ENCODE results near the gene DGKA.

DGKA gene

GRCh38 chr12:55933799-55934742 is 3.1 kb downstream of the DGKA start:
- no peak for ATAC-seq
- TF ChIP-seq TCF4 (CRISPR knock-in tag; IDR thresholded peaks at IDR 0.05; ENCODE audit: borderline replicate concordance) (no peak), ZFP30 (CRISPR knock-in tag; IDR thresholded peaks at IDR 0.05) (no peak), ZC3H10 (CRISPR knock-in tag; IDR thresholded peaks at IDR 0.05) (no peak), ESRRG (CRISPR knock-in tag; IDR thresholded peaks at IDR 0.05) (no peak), GLIS3 (CRISPR knock-in tag; IDR thresholded peaks at IDR 0.05) (no peak), ZNF565 (CRISPR knock-in tag; conservative IDR thresholded peaks at IDR 0.05; ENCODE audit: low read depth) (no peak), PPARA (CRISPR knock-in tag; IDR thresholded peaks at IDR 0.05; ENCODE audit: borderline replicate concordance) (no peak), ZFP3 (CRISPR knock-in tag; IDR thresholded peaks at IDR 0.05) (no peak), OSR1 (CRISPR knock-in tag; IDR thresholded peaks at IDR 0.05) (no peak), CSDC2 (CRISPR knock-in tag; IDR thresholded peaks at IDR 0.05) (no peak), BACH2 (CRISPR knock-in tag; IDR thresholded peaks at IDR 0.05; ENCODE audit: borderline replicate concordance) (no peak), ZNF8 (CRISPR knock-in tag; IDR thresholded peaks at IDR 0.05) (no peak), PATZ1 (CRISPR knock-in tag; IDR thresholded peaks at IDR 0.05; ENCODE audit: borderline replicate concordance) (no peak), TSHZ2 (CRISPR knock-in tag; IDR thresholded peaks at IDR 0.05) (no peak)

- TF ChIP-seq ZNF565 (CRISPR knock-in tag; conservative IDR thresholded peaks at IDR 0.05; ENCODE audit: low read depth) (no peak), POU6F1 (CRISPR knock-in tag; IDR thresholded peaks at IDR 0.05; ENCODE audit: borderline replicate concordance, low read depth) (no peak), ARNTL (CRISPR knock-in tag; IDR thresholded peaks at IDR 0.05; ENCODE audit: borderline replicate concordance, low read depth) (no peak), TCF4 (CRISPR knock-in tag; IDR thresholded peaks at IDR 0.05; ENCODE audit: borderline replicate concordance) (no peak), ZNF70 (CRISPR knock-in tag; IDR thresholded peaks at IDR 0.05) (no peak), TOX (CRISPR knock-in tag; IDR thresholded peaks at IDR 0.05; ENCODE audit: borderline replicate concordance) (no peak), ZFP3 (CRISPR knock-in tag; IDR thresholded peaks at IDR 0.05) (no peak), ZFP30 (CRISPR knock-in tag; IDR thresholded peaks at IDR 0.05) (no peak)
- ATAC-seq: no peak
Measured at GRCh38 chr12:55934773-55935172, 3.8 kb downstream of the DGKA start.

GRCh38 chr12:55935738-55936151 is 4.8 kb downstream of the DGKA start:
- no peak for ATAC-seq
- no peak for TF ChIP-seq ESRRG (CRISPR knock-in tag; IDR thresholded peaks at IDR 0.05)
- no peak for TF ChIP-seq CREB5 (CRISPR knock-in tag; IDR thresholded peaks at IDR 0.05; ENCODE audit: low read depth)
- no peak for TF ChIP-seq PATZ1 (CRISPR knock-in tag; IDR thresholded peaks at IDR 0.05; ENCODE audit: borderline replicate concordance)
- no peak for TF ChIP-seq ZNF8 (CRISPR knock-in tag; IDR thresholded peaks at IDR 0.05)
- TF ChIP-seq TSHZ2 (CRISPR knock-in tag; IDR thresholded peaks at IDR 0.05): no peak
- TF ChIP-seq ZNF565 (CRISPR knock-in tag; conservative IDR thresholded peaks at IDR 0.05; ENCODE audit: low read depth): no peak
- no peak for TF ChIP-seq ISL1 (CRISPR knock-in tag; IDR thresholded peaks at IDR 0.05)
- no peak for TF ChIP-seq SNAI2 (CRISPR knock-in tag; IDR thresholded peaks at IDR 0.05)
- no peak for TF ChIP-seq ZNF70 (CRISPR knock-in tag; IDR thresholded peaks at IDR 0.05)
- TF ChIP-seq CSRNP3 (CRISPR knock-in tag; IDR thresholded peaks at IDR 0.05): no peak
- no peak for TF ChIP-seq ZFP30 (CRISPR knock-in tag; IDR thresholded peaks at IDR 0.05)
